IMR-90 (cell line): Measurements from ENCODE around the gene TRDN. TPM values are rescaled to one million over a fixed set of nuclear protein-coding genes. Genes with fewer than 3 reads are reported as not detected.

Experiments used
- ATAC-seq: fragments of 200-7000 bp; cut with Tn5 transposase; 2 replicates; pipeline ENCODE4 v1.9.1; 2020; ENCODE audit warnings: low read depth, mild to moderate bottlenecking, moderate library complexity
- BruUV-seq: library from RNA; stranded (reverse); fragments of 400-500 nt; replicated peaks from 2 replicates; lab custom pipeline; 2021; lab: Mats Ljungman, UMichigan
- CTCF ChIA-PET: fragments of 300-600 bp; formaldehyde crosslinking; extraction: SDS; loops from one replicate; lab custom pipeline; 2021; ENCODE audit warnings: antibody characterized with exemption; lab: Yijun Ruan, JAX
- POLR2A ChIA-PET: fragments of 300-600 bp; sonication (Branson Sonifier 250); formaldehyde crosslinking; loops from one replicate; lab custom pipeline; 2022; ENCODE audit warnings: antibody characterized with exemption; ENCODE audit not compliant: unreplicated experiment; lab: Charles Lee
- DNase-seq: peaks from one replicate; pipeline ENCODE4 v3.0.0; 2013
- H2AFZ ChIP-seq: replicated peaks from 2 replicates; pipeline ENCODE3; 2013; ENCODE audit warnings: low read length, mild to moderate bottlenecking; ENCODE audit not compliant: poor library complexity
- H2AK5ac ChIP-seq: 2 replicates; pipeline ENCODE4 v1.6.1; 2013; ENCODE audit warnings: low read depth, low read length, inconsistent platforms
- H2AK9ac ChIP-seq: replicated peaks from 2 replicates; pipeline ENCODE3; 2013; ENCODE audit warnings: mild to moderate bottlenecking, low read depth, low read length, moderate library complexity; ENCODE audit not compliant: poor library complexity
- H2BK120ac ChIP-seq: 2 replicates; pipeline ENCODE4 v1.6.1; 2013; ENCODE audit warnings: low read depth, low read length, inconsistent platforms
- H2BK15ac ChIP-seq: 3 replicates; pipeline ENCODE4 v1.6.1; 2013; ENCODE audit warnings: low read depth, low read length, inconsistent platforms
- H2BK20ac ChIP-seq: 2 replicates; pipeline ENCODE4 v1.6.1; 2013; ENCODE audit warnings: low read depth, mild to moderate bottlenecking, inconsistent platforms, low read length, moderate library complexity
- H2BK5ac ChIP-seq: 2 replicates; pipeline ENCODE4 v1.6.1; 2013; ENCODE audit warnings: mild to moderate bottlenecking, low read depth, low read length, inconsistent platforms; ENCODE audit not compliant: poor library complexity, severe bottlenecking
- H3K14ac ChIP-seq: replicated peaks from 2 replicates; pipeline ENCODE4 v1.6.1; 2013; ENCODE audit warnings: low read depth, low read length, inconsistent platforms
- H3K18ac ChIP-seq: 2 replicates; pipeline ENCODE4 v1.6.1; 2013; ENCODE audit warnings: low read depth, low read length, control low read depth
- H3K23ac ChIP-seq: 2 replicates; pipeline ENCODE4 v1.6.1; 2013; ENCODE audit warnings: low read depth, low read length, inconsistent platforms
- H3K27ac ChIP-seq: 2 replicates; pipeline ENCODE4 v1.5.1; 2013; ENCODE audit warnings: mild to moderate bottlenecking, control low read depth, low read length; ENCODE audit not compliant: insufficient read depth
- H3K27me3 ChIP-seq: 2 replicates; pipeline ENCODE4 v1.6.1; 2013; ENCODE audit warnings: low read length; ENCODE audit not compliant: control insufficient read depth, insufficient read depth
- H3K36me3 ChIP-seq: 2 replicates; pipeline ENCODE4 v1.6.1; 2013; ENCODE audit warnings: low read length, mixed read lengths; ENCODE audit not compliant: control insufficient read depth, insufficient read depth
- H3K4ac ChIP-seq: 2 replicates; pipeline ENCODE4 v1.6.1; 2013; ENCODE audit warnings: low read depth, low read length, inconsistent platforms
- H3K4me1 ChIP-seq: 2 replicates; pipeline ENCODE4 v1.6.1; 2013; ENCODE audit warnings: low read length, mixed read lengths; ENCODE audit not compliant: control insufficient read depth, insufficient read depth
- H3K4me2 ChIP-seq: 2 replicates; pipeline ENCODE4 v1.6.1; 2013; ENCODE audit warnings: low read depth, mild to moderate bottlenecking, control low read depth, low read length, moderate library complexity
- H3K4me3 ChIP-seq: 2 replicates; pipeline ENCODE4 v1.5.1; 2013; ENCODE audit warnings: low read depth, mild to moderate bottlenecking, control low read depth, low read length, moderate library complexity; ENCODE audit not compliant: insufficient read depth
- H3K56ac ChIP-seq: 2 replicates; pipeline ENCODE4 v1.6.1; 2013; ENCODE audit warnings: low read length, inconsistent platforms; ENCODE audit not compliant: insufficient read depth; ENCODE audit errors: extremely low read depth
- H3K79me1 ChIP-seq, 2 experiments: 2 replicates each; pipeline ENCODE4 v1.6.1; 2013; ENCODE audit warnings: low read length in 2 of 2, inconsistent platforms in 1 of 2, low read depth in 1 of 2
- H3K9ac ChIP-seq: 2 replicates; pipeline ENCODE4 v1.6.1; 2013; ENCODE audit warnings: low read depth, low read length, control low read depth
- H3K9me1 ChIP-seq: 2 replicates; pipeline ENCODE4 v1.6.1; 2013; ENCODE audit warnings: low read length, inconsistent platforms; ENCODE audit not compliant: insufficient read depth
- H3K9me3 ChIP-seq: 2 replicates; pipeline ENCODE4 v1.6.1; 2013; ENCODE audit warnings: low read length; ENCODE audit not compliant: control insufficient read depth, insufficient read depth
- H4K20me1 ChIP-seq: 2 replicates; pipeline ENCODE4 v1.6.1; 2013; ENCODE audit warnings: low read length, inconsistent platforms; ENCODE audit not compliant: insufficient read depth
- H4K5ac ChIP-seq: 2 replicates; pipeline ENCODE4 v1.6.1; 2013; ENCODE audit warnings: mild to moderate bottlenecking, low read depth, low read length, control low read depth
- H4K8ac ChIP-seq, 2 experiments: 2 replicates each; pipeline ENCODE4 v1.6.1; 2013; ENCODE audit warnings: low read depth in 2 of 2, low read length in 2 of 2, control low read depth in 1 of 2, inconsistent platforms in 1 of 2
- H4K91ac ChIP-seq: 2 replicates; pipeline ENCODE4 v1.6.1; 2013; ENCODE audit warnings: low read depth, low read length, inconsistent platforms; ENCODE audit not compliant: insufficient read depth
- BHLHE40 ChIP-seq: fragments of 150-350 bp; IDR thresholded peaks from 2 replicates; pipeline ENCODE4 v1.6.1; 2016; ENCODE audit warnings: mild to moderate bottlenecking, low read depth, low read length
- CEBPB ChIP-seq: IDR thresholded peaks from 2 replicates; pipeline ENCODE4 v1.6.1; 2012; ENCODE audit warnings: low read depth, low read length, improper control_type of control experiment
- CHD1 ChIP-seq: IDR thresholded peaks from 2 replicates; pipeline ENCODE4 v1.6.1; 2012; ENCODE audit warnings: low read depth, low read length, improper control_type of control experiment
- FOS ChIP-seq: fragments of 150-350 bp; IDR thresholded peaks from 2 replicates; pipeline ENCODE4 v1.6.1; 2016; ENCODE audit warnings: low read depth, low read length
- MAFK ChIP-seq: IDR thresholded peaks from 2 replicates; pipeline ENCODE4 v1.6.1; 2012; ENCODE audit warnings: low read depth, low read length, improper control_type of control experiment
- MAZ ChIP-seq: IDR thresholded peaks from 2 replicates; pipeline ENCODE4 v1.6.1; 2012; ENCODE audit warnings: low read depth, mild to moderate bottlenecking, low read length, improper control_type of control experiment, moderate library complexity, borderline replicate concordance
- MXI1 ChIP-seq: IDR thresholded peaks from 2 replicates; pipeline ENCODE4 v1.6.1; 2012; ENCODE audit warnings: low read depth, mild to moderate bottlenecking, low read length, moderate library complexity, borderline replicate concordance
- NFE2L2 ChIP-seq: fragments of 150-350 bp; IDR thresholded peaks from 2 replicates; pipeline ENCODE4 v1.6.1; 2016; ENCODE audit warnings: low read depth, mild to moderate bottlenecking, low read length
- POLR2A ChIP-seq: IDR thresholded peaks from 2 replicates; pipeline ENCODE4 v1.6.1; 2012; ENCODE audit warnings: mild to moderate bottlenecking, low read depth, low read length
- RAD21 ChIP-seq: IDR thresholded peaks from 2 replicates; pipeline ENCODE4 v1.6.1; 2012; ENCODE audit warnings: low read length, improper control_type of control experiment
- RCOR1 ChIP-seq: IDR thresholded peaks from 2 replicates; pipeline ENCODE4 v1.6.1; 2012; ENCODE audit warnings: mild to moderate bottlenecking, low read length, improper control_type of control experiment; ENCODE audit not compliant: insufficient replicate concordance
- RFX5 ChIP-seq: IDR thresholded peaks from 2 replicates; pipeline ENCODE4 v1.8.0; 2012; ENCODE audit warnings: low read depth, mild to moderate bottlenecking, low read length, moderate library complexity
- SMC3 ChIP-seq: fragments of 150-350 bp; IDR thresholded peaks from 2 replicates; pipeline ENCODE4 v1.6.1; 2016; ENCODE audit warnings: low read depth, mild to moderate bottlenecking, antibody characterized with exemption, low read length, moderate library complexity
- WGBS, 2 experiments: methylation state at CpG; one replicate each; pipeline versions ENCODE4 v1.1.5 to v1.1.7; 2013; ENCODE audit warnings: missing lambda C conversion rate in 2 of 2; ENCODE audit not compliant: insufficient read length in 1 of 2; ENCODE audit errors: extremely low coverage in 2 of 2; 5-methylcytosine and 5-hydroxymethylcytosine counted together
- dilution Hi-C: fragments of 300-500 bp; cut with HindIII; formaldehyde crosslinking; loops from one replicate; pipeline ENCODE4 v1.14.3; 2018; ENCODE audit warnings: low sequenced_read_pairs; ENCODE audit not compliant: unreplicated experiment
- in situ Hi-C: fragments of 300-500 bp; cut with MboI; formaldehyde crosslinking; loops from 3 replicates; pipeline ENCODE4 v1.14.3; 2019; ENCODE audit warnings: low sequenced_read_pairs, inconsistent platforms, mixed read lengths
- intact Hi-C: fragments of 100-400 bp; cut with micrococcal nuclease; formaldehyde crosslinking; loops from 2 replicates; pipeline ENCODE4 v1.10.0; 2022
- polyA plus RNA-seq, 3 experiments: library from polyadenylated mRNA; depleted of rRNA; stranded (reverse); fragments of >200 nt; gene quantifications; 2 replicates each; pipeline ENCODE4 v1.2.3, GENCODE V29; 2012; ENCODE audit warnings: low replicate concordance in 1 of 3
- total RNA-seq: library from RNA; depleted of rRNA; stranded (reverse); fragments of >200 nt; gene quantifications from 2 replicates; pipeline ENCODE4 v1.2.3, GENCODE V29; 2012
- TF ChIP-seq, protein P1 (sequence below): fragments of 150-350 bp; IDR thresholded peaks from 2 replicates; pipeline ENCODE4 v1.6.1; 2017; ENCODE audit warnings: mild to moderate bottlenecking, antibody characterized with exemption, low read length, low read depth
- TF ChIP-seq, protein P2 (sequence below): fragments of 150-350 bp; IDR thresholded peaks from 2 replicates; pipeline ENCODE4 v1.6.1; 2016; ENCODE audit warnings: low read depth, mild to moderate bottlenecking, low read length, moderate library complexity, borderline replicate concordance
- TF ChIP-seq, protein P3 (sequence below): conservative IDR thresholded peaks from 2 replicates; pipeline ENCODE4 v1.5.1; 2012; ENCODE audit warnings: mild to moderate bottlenecking, low read depth, low read length, improper control_type of control experiment

Gene TRDN
- total and polyA plus RNA-seq, 2 of the 4 experiments (the other 2 are of a cell fraction), result not detected

DNA sequence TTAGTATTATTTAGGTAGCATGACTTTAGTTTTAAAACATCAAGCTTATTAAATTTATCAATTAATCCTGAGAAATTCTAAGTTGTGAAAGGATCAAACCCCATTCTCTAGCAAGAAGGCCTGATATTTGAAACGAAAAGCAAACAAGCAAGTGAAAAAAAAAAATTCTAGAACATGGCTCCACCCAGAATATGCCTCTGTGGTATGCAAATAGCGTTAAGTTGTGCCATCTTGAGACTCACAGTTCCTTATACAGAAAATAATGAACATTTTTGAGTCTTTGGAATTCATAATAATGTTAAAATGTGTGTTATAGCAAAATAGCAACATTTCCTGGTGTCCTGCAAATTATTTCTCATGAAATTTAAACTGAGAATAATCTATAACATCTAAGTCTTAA is 42.0 kb downstream of the TRDN start:
- intact Hi-C loops, result no loop called here
- Histone ChIP-seq H2BK20ac (no peak overlapping the region), H3K4me2 (no peak overlapping the region), H2BK15ac (no peak overlapping the region), H3K23ac (no peak overlapping the region), H2AK5ac (no peak overlapping the region), H3K79me1 (no peaks in the 10 kb centered on the region), H4K5ac (no peak overlapping the region), H3K9me3 (peaks cover 3% of the 10 kb centered on the region), H3K27ac (no peak overlapping the region), H3K56ac (no peak overlapping the region), H3K36me3 (no peaks in the 10 kb centered on the region), H4K91ac (no peak overlapping the region), H3K4ac (no peak overlapping the region), H4K20me1 (no peaks in the 10 kb centered on the region), H3K4me1 (no peaks in the 10 kb centered on the region), H3K9ac (no peak overlapping the region), H2BK5ac (no peak overlapping the region), H2AFZ (no peak overlapping the region), H2AK9ac (no peak overlapping the region), H3K9me1 (no peaks in the 10 kb centered on the region), H4K8ac (no peak overlapping the region), H2BK120ac (no peak overlapping the region), H3K14ac (no peak overlapping the region), H3K27me3 (no peaks in the 10 kb centered on the region), H3K4me3 (no peak overlapping the region), H3K18ac (no peak overlapping the region)
- DNase-seq, result no peak
- no CpG with 5 or more reads among the region's 2 CpGs for WGBS, 2 experiments
- no TSS peak for BruUV-seq
- dilution Hi-C loops, result no loop called here
- no peak for ATAC-seq
- ChIA-PET POLR2A (no interaction called here), CTCF (no interaction called here)
- in situ Hi-C loops, result no loop called here
- TF ChIP-seq BHLHE40 (no peak), NFE2L2 (no peak), MAFK (no peak), MAZ (no peak), RAD21 (no peak), RFX5 (no peak), SMC3 (no peak), FOS (no peak), CEBPB (no peak), CHD1 (no peak), POLR2A (no peak), MXI1 (no peak), RCOR1 (no peak)
- TF ChIP-seq, protein P1, sequence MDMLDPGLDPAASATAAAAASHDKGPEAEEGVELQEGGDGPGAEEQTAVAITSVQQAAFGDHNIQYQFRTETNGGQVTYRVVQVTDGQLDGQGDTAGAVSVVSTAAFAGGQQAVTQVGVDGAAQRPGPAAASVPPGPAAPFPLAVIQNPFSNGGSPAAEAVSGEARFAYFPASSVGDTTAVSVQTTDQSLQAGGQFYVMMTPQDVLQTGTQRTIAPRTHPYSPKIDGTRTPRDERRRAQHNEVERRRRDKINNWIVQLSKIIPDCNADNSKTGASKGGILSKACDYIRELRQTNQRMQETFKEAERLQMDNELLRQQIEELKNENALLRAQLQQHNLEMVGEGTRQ, result no peak
- TF ChIP-seq, protein P2, sequence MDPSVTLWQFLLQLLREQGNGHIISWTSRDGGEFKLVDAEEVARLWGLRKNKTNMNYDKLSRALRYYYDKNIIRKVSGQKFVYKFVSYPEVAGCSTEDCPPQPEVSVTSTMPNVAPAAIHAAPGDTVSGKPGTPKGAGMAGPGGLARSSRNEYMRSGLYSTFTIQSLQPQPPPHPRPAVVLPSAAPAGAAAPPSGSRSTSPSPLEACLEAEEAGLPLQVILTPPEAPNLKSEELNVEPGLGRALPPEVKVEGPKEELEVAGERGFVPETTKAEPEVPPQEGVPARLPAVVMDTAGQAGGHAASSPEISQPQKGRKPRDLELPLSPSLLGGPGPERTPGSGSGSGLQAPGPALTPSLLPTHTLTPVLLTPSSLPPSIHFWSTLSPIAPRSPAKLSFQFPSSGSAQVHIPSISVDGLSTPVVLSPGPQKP, result no peak
- TF ChIP-seq, protein P3, sequence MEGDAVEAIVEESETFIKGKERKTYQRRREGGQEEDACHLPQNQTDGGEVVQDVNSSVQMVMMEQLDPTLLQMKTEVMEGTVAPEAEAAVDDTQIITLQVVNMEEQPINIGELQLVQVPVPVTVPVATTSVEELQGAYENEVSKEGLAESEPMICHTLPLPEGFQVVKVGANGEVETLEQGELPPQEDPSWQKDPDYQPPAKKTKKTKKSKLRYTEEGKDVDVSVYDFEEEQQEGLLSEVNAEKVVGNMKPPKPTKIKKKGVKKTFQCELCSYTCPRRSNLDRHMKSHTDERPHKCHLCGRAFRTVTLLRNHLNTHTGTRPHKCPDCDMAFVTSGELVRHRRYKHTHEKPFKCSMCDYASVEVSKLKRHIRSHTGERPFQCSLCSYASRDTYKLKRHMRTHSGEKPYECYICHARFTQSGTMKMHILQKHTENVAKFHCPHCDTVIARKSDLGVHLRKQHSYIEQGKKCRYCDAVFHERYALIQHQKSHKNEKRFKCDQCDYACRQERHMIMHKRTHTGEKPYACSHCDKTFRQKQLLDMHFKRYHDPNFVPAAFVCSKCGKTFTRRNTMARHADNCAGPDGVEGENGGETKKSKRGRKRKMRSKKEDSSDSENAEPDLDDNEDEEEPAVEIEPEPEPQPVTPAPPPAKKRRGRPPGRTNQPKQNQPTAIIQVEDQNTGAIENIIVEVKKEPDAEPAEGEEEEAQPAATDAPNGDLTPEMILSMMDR, result no peak
